Ascending aorta (tissue), 2 donors: Measurements from ENCODE around the gene IQGAP2. TPM values are rescaled to one million over a fixed set of nuclear protein-coding genes. Genes with fewer than 3 reads are reported as not detected.

Source experiments
- DNase-seq, 2 donors: peaks; one replicate each; pipeline ENCODE4 v3.0.0-alpha.2; 2019; ENCODE audit warnings: low spot score in 2 of 2
- H3K27ac ChIP-seq, 2 donors: fragments of 200-600 bp; sonication (generic); one replicate each; pipeline ENCODE4 v1.5.1; 2016 to 2017; ENCODE audit warnings: mild to moderate bottlenecking in 1 of 2
- H3K27me3 ChIP-seq: fragments of 200-600 bp; sonication (generic); one replicate; pipeline ENCODE4 v1.5.1; 2017
- H3K36me3 ChIP-seq, 2 donors: fragments of 200-600 bp; sonication (generic); one replicate each; pipeline ENCODE4 v1.5.1; 2016
- H3K4me1 ChIP-seq, 2 donors: fragments of 200-600 bp; sonication (generic); one replicate each; pipeline ENCODE4 v1.5.1; 2016 to 2017; ENCODE audit warnings: mild to moderate bottlenecking in 1 of 2
- H3K4me3 ChIP-seq, 2 donors: fragments of 200-600 bp; sonication (generic); one replicate each; pipeline ENCODE4 v1.5.1; 2016 to 2017; ENCODE audit warnings: mild to moderate bottlenecking in 1 of 2
- H3K9me3 ChIP-seq, 2 donors: fragments of 200-600 bp; sonication (generic); one replicate each; pipeline ENCODE4 v1.5.1; 2016
- CTCF ChIP-seq, 3 experiments: fragments of 200-600 bp in 2 of 3; fragments of 450-650 bp in 1 of 3; sonication (generic) in 2 of 3; IDR thresholded peaks; one replicate each; pipeline ENCODE4 v1.5.1; 2016 to 2019; ENCODE audit warnings: antibody characterized with exemption in 3 of 3, mild to moderate bottlenecking in 1 of 3, moderate library complexity in 1 of 3
- intact Hi-C: fragments of 100-400 bp; cut with DNase I; formaldehyde crosslinking; loops from one replicate; pipeline ENCODE4 v1.15.1; 2023
- total RNA-seq: library from RNA; depleted of rRNA; stranded (reverse); fragments of >200 nt; gene quantifications from one replicate; pipeline ENCODE4 v1.1.0, GENCODE V29; 2016

Gene IQGAP2
- total RNA-seq, 1 donor from 2014 or later = 19.8 TPM

GRCh38 chr5:76683816-76684731 lies 281.0 kb downstream of the IQGAP2 start:
- Histone ChIP-seq H3K36me3 (no peaks in the 10 kb centered on the region), H3K27me3 (no peaks in the 10 kb centered on the region), H3K27ac (no peak overlapping the region), H3K9me3 (no peaks in the 10 kb centered on the region), H3K4me3 (no peak overlapping the region), H3K4me1 (no peaks in the 10 kb centered on the region)
- no peak for TF ChIP-seq CTCF (IDR thresholded peaks at IDR 0.05)
- DNase-seq = no peak
- intact Hi-C loops = no loop called here

DNA sequence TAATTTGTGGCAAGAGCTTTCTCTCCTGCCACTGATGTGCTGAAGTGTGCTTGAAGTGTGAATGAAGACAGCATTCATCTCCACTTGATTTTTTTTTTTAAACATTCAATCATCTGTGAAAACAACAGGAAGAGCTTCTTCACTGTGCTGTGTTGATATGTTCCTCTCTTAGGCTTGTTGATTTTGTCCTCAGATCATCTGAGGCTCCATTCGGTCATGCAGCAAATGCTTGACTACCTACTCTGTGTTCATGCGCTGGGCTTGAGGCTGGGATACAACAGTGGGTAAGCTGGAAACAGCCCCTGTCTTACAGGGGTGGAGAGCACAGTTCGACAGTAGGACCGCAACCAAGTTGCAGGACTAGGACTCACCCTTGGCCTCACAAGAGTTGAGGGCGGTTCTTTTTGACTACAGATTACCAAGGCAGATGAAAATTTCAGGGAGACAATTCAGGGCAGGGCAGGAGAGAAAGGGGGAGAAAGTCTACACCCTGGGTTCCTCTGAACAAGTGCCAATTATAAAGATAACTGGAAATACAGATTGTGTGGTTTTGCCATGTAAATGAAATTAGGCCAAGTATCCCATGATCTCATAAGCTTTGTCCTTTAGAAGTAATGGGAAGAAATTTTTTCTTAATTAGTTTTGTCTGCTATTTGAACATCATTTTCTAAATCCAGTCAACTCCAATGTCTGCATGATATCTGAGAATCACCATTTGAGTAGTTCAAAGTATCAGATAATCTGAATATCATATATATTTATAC lies 281.9 kb downstream of the IQGAP2 start:
- Histone ChIP-seq H3K4me3 (no peak overlapping the region), H3K9me3 (no peaks in the 10 kb centered on the region), H3K27ac (no peak overlapping the region), H3K36me3 (no peaks in the 10 kb centered on the region), H3K27me3 (no peaks in the 10 kb centered on the region), H3K4me1 (peaks cover 0 to 4% of the 10 kb centered on the region in 2 donors)
- intact Hi-C loops = no loop called here
- TF ChIP-seq CTCF (IDR thresholded peaks at IDR 0.05) = no peak
- no peak for DNase-seq

GRCh38 chr5:76685704-76686103 lies 282.6 kb downstream of the IQGAP2 start:
- no peaks in the 10 kb centered on the region for H3K27me3 ChIP-seq
- no peaks in the 10 kb centered on the region for H3K9me3 ChIP-seq
- TF ChIP-seq CTCF (IDR thresholded peaks at IDR 0.05) = no peak
- intact Hi-C loops = no loop called here
- no peaks in the 10 kb centered on the region for H3K36me3 ChIP-seq
- no peak overlapping the region for H3K4me3 ChIP-seq
- DNase-seq = no peak
- no peak overlapping the region for H3K27ac ChIP-seq
- peaks cover 0 to 10% of the 10 kb centered on the region in 2 donors for H3K4me1 ChIP-seq

- DNase-seq = no peak
- Histone ChIP-seq H3K9me3 (no peaks in the 10 kb centered on the region), H3K4me1 (peaks cover 0 to 18% of the 10 kb centered on the region in 2 donors), H3K36me3 (no peaks in the 10 kb centered on the region), H3K27ac (no peak overlapping the region), H3K4me3 (no peak overlapping the region), H3K27me3 (no peaks in the 10 kb centered on the region)
- intact Hi-C loops = no loop called here
- TF ChIP-seq CTCF (IDR thresholded peaks at IDR 0.05) = no peak
These were observed 285.1 kb downstream of the IQGAP2 start for GRCh38 chr5:76688212-76688611.

GRCh38 chr5:76688836-76689235 lies 285.8 kb downstream of the IQGAP2 start:
- no peak for DNase-seq
- Histone ChIP-seq H3K9me3 (no peaks in the 10 kb centered on the region), H3K36me3 (no peaks in the 10 kb centered on the region), H3K4me1 (peaks cover 0 to 18% of the 10 kb centered on the region in 2 donors), H3K4me3 (no peak overlapping the region), H3K27me3 (no peaks in the 10 kb centered on the region), H3K27ac (no peak overlapping the region)
- no peak for TF ChIP-seq CTCF (IDR thresholded peaks at IDR 0.05)
- intact Hi-C loops = no loop called here
